ENCODE results near the gene CLDN8. TPM values are rescaled to one million over a fixed set of nuclear protein-coding genes. Genes with fewer than 3 reads are reported as not detected.

CLDN8 gene
- total RNA-seq = not detected

DNA sequence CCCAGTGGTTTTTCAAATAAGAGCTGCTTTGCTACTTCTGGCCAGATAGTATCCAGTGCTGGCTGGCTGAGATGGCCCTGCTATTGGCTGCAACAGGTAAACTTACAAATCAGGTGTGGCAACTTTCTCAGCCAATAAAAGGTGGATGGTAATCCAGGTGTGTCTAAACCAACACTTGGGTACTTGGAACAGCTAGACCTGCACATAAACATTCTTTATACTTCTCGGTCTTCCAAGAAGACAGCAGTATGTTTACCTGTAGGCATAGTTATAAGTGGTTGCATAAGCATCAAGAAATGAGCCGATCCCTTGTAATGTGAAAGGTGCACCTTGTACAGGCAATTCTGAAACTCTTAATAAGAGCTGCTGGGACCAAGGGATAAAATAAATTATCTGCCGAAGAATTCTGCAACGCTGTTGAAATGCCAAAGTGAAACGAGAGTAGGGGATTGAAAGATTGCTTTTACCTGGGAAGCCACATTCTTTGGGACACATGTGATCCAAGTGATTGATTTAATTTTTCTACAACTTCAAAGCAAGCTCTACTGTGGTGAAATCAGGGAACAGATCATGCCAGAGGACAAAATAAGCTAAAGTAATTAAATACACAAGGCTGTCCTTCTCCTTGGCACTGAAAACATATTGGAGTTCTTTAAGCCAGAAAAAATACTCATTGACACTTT is at the start of gene CLDN8:
Gene CLDN8 (minus strand): TSS at position 57 of the 683 bp plus-strand sequence. CDS start 172 bp downstream, outside the sequence.

DNA sequence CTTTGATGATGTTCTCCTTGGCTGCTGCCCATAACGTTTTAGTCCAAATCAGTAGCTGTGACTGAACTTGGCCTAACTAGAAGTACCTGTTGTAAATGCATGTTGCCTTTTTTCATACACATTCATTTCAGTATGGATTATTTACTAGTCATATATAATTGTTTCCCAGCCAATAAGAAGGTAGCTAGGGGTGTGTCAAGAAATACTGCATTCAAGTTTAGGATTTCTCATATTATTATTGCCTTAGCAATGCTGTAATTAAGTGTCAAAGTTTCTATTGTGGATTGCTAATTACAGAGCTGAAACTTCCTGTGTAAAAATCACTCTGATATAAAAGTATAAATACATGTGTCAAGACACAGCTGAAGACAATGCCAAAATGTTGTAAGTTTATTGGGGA is 49.2 kb downstream of the CLDN8 start, which contains the start of gene CLDN17:
Gene CLDN17 (minus strand): TSS at position 101 of the 400 bp plus-strand sequence. CDS start 188 bp downstream, outside the sequence.

Other genes starting within 250 kb of the CLDN8 start
- gene CLDN17, start 49.3 kb downstream of the CLDN8 start, total RNA-seq = not detected
- not detected for gene KRTAP24-1, start 66.9 kb upstream of the CLDN8 start, total RNA-seq
- gene KRTAP25-1, start 73.4 kb upstream of the CLDN8 start, total RNA-seq = not detected
- not detected for gene KRTAP26-1, start 104.2 kb upstream of the CLDN8 start, total RNA-seq
- not detected for gene KRTAP27-1, start 121.6 kb upstream of the CLDN8 start, total RNA-seq
- not detected for gene KRTAP23-1, start 132.5 kb upstream of the CLDN8 start, total RNA-seq
- gene KRTAP13-2, start 156.2 kb upstream of the CLDN8 start, total RNA-seq = not detected
- not detected for gene KRTAP13-1, start 179.9 kb upstream of the CLDN8 start, total RNA-seq
- gene KRTAP13-3, start 209.8 kb upstream of the CLDN8 start, total RNA-seq = not detected
- gene KRTAP13-4, start 214.1 kb upstream of the CLDN8 start, total RNA-seq = not detected
- gene KRTAP15-1, start 224.2 kb upstream of the CLDN8 start, total RNA-seq = not detected

Data from activated naive CD4-positive, alpha-beta T cell treated with anti-CD3 and anti-CD28 coated beads, Interleukin-2, amount 10 ng/mL, durations not matched to agents 5 hours and 36 hours (primary cell).